Stimulated activated naive CD8-positive, alpha-beta T cell treated with anti-CD3 and anti-CD28 coated beads, Interleukin-15, Interleukin-2, amounts not matched to agents 100 ng/mL and 50 ng/mL, for 24 hours (primary cell): ENCODE results near the gene AIG1.

Experiments
- H3K27ac Mint-ChIP-seq: one replicate; pipeline ENCODE4 v1.8.0; 2021; ENCODE audit warnings: mild to moderate bottlenecking, mixed read lengths
- H3K27me3 Mint-ChIP-seq: one replicate; pipeline ENCODE4 v1.8.0; 2021; ENCODE audit warnings: mixed read lengths
- H3K36me3 Mint-ChIP-seq: one replicate; pipeline ENCODE4 v1.8.0; 2021; ENCODE audit warnings: low read depth, mixed read lengths
- H3K4me1 Mint-ChIP-seq: one replicate; pipeline ENCODE4 v1.8.0; 2021; ENCODE audit warnings: low read depth, mixed read lengths
- H3K4me3 Mint-ChIP-seq: one replicate; pipeline ENCODE4 v1.8.0; 2021; ENCODE audit warnings: mild to moderate bottlenecking, mixed read lengths
- H3K9me3 Mint-ChIP-seq: one replicate; pipeline ENCODE4 v1.8.0; 2021; ENCODE audit warnings: mixed read lengths

Gene AIG1

DNA sequence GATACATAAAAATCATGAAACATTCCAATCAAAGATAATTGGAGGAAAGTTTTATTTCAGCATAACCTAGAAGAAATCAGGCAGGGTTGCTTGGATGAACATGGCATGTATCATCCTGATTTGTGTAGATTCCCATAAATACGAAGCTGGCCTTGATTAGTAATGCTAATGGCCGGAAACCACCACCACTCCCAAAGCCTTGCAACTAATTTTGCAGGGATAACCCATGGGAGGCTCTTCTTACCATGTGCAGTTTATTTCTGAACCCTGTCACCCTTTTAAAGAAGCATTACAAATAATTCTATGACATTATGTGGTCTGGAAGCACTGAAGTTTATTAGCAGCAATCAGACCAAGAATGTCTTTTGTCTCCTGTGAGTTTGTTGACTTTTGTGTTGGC is 80.8 kb downstream of the AIG1 start:
- Mint-ChIP-seq H3K36me3 (peaks cover 49% of the 10 kb centered on the region), H3K27ac (no peak overlapping the region), H3K4me3 (no peak overlapping the region), H3K4me1 (peaks cover 38% of the 10 kb centered on the region), H3K27me3 (no peaks in the 10 kb centered on the region), H3K9me3 (peaks cover 28% of the 10 kb centered on the region)

DNA sequence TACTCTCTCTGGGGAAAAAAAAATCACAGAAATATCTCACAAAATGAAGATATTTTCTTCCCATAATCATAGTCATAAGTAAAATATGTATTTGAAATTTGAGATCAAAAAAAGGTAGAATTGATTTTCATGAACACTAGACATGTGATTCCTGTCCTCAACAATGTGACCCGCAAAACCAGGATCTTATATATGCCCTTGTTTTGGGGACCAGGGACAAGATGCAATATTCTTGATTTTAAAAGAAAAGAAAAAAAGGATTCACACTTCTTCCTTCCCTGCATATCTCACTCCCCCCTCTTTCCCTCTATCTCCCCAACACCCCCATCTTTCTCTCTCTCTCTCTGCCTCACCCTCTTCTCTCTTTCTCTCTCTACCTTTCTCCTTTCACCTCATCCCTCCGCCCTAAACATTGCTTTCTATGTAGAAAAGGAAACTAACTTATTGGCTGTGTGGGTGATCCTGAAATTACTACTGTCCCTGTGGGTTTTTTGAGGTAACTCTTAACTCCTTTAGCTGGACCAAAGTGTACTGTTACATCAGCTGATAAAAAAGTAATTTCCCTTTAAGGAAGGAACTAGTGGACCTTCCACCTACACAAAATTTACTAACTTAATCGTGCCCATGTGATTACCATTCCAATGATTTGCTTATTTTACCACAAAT is 85.6 kb downstream of the AIG1 start:
- no peaks in the 10 kb centered on the region for H3K27me3 Mint-ChIP-seq
- H3K36me3 Mint-ChIP-seq: peaks cover 11% of the 10 kb centered on the region
- no peaks in the 10 kb centered on the region for H3K4me1 Mint-ChIP-seq
- H3K27ac Mint-ChIP-seq: no peak overlapping the region
- H3K9me3 Mint-ChIP-seq: peaks cover 7% of the 10 kb centered on the region
- no peak overlapping the region for H3K4me3 Mint-ChIP-seq

DNA sequence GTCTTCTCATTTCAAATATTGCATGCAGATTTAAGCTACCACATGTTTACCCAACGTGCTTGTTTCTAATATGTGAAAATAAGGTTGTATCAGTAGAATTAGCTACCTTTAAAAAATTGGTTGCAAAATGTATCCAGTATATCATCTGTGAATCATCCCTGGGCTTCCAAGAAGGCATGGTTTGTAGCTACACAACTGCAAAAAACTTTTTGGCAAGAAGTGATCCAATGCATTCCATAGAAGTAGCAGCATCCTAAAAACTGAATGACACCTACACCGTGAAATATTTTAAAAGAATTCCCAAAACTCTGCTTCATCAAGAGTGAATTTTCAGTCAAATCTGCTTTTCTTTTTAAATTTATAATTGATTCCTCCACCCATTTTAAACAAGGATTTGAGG is 89.1 kb downstream of the AIG1 start:
- H3K27me3 Mint-ChIP-seq: no peaks in the 10 kb centered on the region
- peaks cover 7% of the 10 kb centered on the region for H3K9me3 Mint-ChIP-seq
- no peak overlapping the region for H3K4me3 Mint-ChIP-seq
- H3K27ac Mint-ChIP-seq: no peak overlapping the region
- no peaks in the 10 kb centered on the region for H3K4me1 Mint-ChIP-seq
- H3K36me3 Mint-ChIP-seq: peaks cover 11% of the 10 kb centered on the region

DNA sequence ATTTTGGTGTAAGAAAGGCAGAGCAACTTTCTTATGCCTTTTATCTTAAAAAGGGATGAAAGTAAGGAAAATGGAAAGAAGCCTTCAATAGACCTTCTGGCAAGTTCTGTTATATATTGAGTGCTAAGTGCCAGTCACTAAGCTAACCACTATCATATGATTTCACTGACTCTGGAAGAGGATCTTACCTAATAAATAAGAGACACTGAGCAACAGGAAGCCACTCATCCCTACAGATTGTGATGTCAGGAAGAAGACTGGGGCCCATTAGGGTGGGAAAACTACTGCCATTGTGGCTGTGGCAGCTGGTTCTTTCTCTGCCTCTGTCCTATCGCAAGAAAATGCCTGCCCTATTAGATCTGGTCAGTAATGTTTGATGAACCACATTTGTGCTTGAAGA is 89.6 kb downstream of the AIG1 start:
- no peaks in the 10 kb centered on the region for H3K4me1 Mint-ChIP-seq
- no peaks in the 10 kb centered on the region for H3K27me3 Mint-ChIP-seq
- no peak overlapping the region for H3K4me3 Mint-ChIP-seq
- H3K27ac Mint-ChIP-seq: no peak overlapping the region
- peaks cover 7% of the 10 kb centered on the region for H3K9me3 Mint-ChIP-seq
- peaks cover 11% of the 10 kb centered on the region for H3K36me3 Mint-ChIP-seq

DNA sequence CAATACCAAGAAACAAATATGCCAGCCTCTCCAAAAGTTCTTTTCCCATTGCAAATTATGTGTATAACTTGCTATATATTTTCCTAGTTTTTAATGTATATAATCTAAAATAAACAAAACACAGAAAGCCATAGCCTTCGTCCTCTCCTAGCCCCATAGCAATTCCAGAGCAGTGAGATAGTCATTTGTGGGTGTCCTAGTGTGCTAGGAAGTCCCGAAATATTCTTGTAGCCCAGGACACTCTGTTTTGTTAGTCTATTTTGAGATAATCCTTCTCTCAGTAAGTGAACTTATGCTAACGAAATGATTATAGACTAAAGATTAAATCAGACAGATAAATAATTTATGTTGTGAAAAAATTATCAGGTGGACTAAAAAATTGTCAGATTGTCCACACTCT is 90.7 kb downstream of the AIG1 start:
- Mint-ChIP-seq H3K27ac (no peak overlapping the region), H3K4me1 (no peaks in the 10 kb centered on the region), H3K27me3 (no peaks in the 10 kb centered on the region), H3K4me3 (no peak overlapping the region), H3K36me3 (peaks cover 11% of the 10 kb centered on the region), H3K9me3 (peaks cover 7% of the 10 kb centered on the region)

DNA sequence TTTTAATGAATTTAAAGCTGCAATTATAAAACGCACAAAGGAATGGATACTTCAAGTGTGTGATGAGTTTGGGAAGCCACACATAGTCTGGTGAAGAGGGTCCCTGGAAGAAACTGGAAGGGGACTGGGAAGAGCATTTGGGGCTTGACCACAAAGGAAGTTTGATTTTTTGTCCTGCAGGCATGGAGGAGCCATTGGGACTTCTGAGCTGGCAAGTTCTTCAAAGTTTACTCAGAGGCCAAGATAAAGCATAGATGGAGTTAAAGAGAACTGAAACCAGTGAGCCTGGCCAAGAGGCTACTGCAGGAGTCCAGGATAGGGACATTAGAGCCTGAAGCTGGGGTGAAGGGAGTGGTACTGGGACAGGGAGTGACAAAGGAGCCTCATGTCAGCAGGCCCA is 95.0 kb downstream of the AIG1 start:
- Mint-ChIP-seq H3K36me3 (peaks cover 4% of the 10 kb centered on the region), H3K4me1 (peaks cover 4% of the 10 kb centered on the region), H3K9me3 (peaks cover 5% of the 10 kb centered on the region), H3K27ac (no peak overlapping the region), H3K4me3 (no peak overlapping the region), H3K27me3 (no peaks in the 10 kb centered on the region)

DNA sequence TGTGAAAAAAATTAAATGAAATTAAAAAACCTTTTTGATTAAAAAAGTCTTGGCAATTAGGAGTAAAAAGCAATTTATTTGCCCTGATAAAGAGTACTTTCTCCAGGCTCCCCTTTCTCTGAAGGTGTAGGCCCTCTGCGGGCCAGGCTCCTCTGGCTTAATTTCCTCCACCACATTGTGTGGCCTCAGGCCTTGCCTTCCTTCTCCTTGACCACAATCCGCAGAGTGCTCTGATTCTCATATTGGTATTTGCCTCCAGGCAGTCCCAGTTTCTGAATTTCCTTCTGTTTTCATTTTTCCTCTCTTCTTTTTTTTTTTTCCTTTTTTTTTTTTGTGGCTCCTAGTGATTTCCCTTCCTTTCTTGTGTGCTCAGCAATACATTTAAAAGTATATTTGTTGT is 96.4 kb downstream of the AIG1 start:
- H3K4me1 Mint-ChIP-seq: peaks cover 4% of the 10 kb centered on the region
- H3K27me3 Mint-ChIP-seq: no peaks in the 10 kb centered on the region
- no peak overlapping the region for H3K27ac Mint-ChIP-seq
- H3K9me3 Mint-ChIP-seq: no peaks in the 10 kb centered on the region
- no peak overlapping the region for H3K4me3 Mint-ChIP-seq
- H3K36me3 Mint-ChIP-seq: peaks cover 4% of the 10 kb centered on the region

DNA sequence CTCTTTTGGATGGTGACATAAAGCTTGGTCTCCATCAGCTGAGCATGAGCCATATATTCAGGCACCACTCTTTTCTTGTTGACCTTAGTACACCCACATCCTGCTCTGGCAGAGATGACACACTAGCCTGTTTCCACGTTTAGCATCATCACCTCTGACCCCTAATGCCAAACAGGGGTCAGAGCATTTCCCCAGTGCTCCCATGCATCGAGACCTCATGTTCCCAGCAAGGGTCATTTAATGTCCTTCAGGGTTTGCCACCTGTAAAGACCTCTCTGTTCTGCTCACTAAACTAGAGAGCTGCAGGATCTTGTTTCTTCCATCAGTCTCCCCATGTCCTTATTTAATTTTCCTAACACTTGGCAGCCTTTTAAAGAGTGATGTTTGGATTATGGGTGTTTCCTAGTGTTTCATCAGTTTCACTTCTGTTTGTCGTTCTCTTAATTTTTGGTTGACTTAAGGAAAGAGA is 97.5 kb downstream of the AIG1 start:
- H3K4me3 Mint-ChIP-seq: no peak overlapping the region
- no peaks in the 10 kb centered on the region for H3K27me3 Mint-ChIP-seq
- no peaks in the 10 kb centered on the region for H3K9me3 Mint-ChIP-seq
- H3K27ac Mint-ChIP-seq: peak overlapping the region; percentile 14
- H3K4me1 Mint-ChIP-seq: peaks cover 4% of the 10 kb centered on the region
- no peaks in the 10 kb centered on the region for H3K36me3 Mint-ChIP-seq

DNA sequence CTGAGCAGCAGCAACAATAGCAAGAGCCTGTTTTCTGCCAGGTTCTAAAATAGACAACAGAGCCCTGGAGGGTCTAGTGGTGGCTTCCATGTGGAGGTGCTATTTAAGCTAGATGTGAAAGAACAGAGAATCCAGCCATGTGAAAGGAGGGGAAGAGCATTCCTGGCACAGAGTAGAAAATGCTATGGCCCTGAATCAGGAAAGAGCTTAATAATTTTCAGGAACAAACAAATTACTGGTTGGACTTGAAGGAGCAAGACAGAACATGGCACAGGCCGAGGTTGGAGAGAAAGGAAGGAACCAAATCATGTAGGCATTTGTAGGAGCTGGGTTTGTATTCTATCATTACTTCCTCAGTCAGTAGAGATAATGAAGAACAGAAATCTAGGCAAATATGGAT is 98.3 kb downstream of the AIG1 start:
- Mint-ChIP-seq H3K27me3 (no peaks in the 10 kb centered on the region), H3K4me1 (peaks cover 4% of the 10 kb centered on the region), H3K27ac (no peak overlapping the region), H3K4me3 (no peak overlapping the region), H3K9me3 (no peaks in the 10 kb centered on the region), H3K36me3 (no peaks in the 10 kb centered on the region)

DNA sequence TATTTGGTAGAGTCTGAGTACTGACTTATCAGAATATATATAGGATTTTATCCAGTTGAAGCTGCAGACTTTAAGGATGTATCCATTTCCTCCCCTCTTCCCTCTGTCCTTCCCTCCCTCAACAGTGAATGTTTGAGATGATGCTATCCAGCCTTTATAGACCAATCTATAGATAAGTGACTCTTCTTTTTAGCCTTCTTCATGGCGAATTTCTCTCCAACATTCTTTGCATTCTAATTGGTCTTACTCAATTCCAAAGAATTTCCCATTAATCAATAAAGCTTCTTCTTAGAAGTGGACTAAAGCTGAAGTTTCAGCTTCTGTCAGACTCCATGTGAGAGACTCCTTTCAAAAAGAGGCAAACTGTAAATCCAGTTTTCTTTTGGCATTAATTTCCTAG is 99.3 kb downstream of the AIG1 start:
- peaks cover 4% of the 10 kb centered on the region for H3K4me1 Mint-ChIP-seq
- no peaks in the 10 kb centered on the region for H3K36me3 Mint-ChIP-seq
- no peak overlapping the region for H3K27ac Mint-ChIP-seq
- no peaks in the 10 kb centered on the region for H3K27me3 Mint-ChIP-seq
- no peak overlapping the region for H3K4me3 Mint-ChIP-seq
- no peaks in the 10 kb centered on the region for H3K9me3 Mint-ChIP-seq

DNA sequence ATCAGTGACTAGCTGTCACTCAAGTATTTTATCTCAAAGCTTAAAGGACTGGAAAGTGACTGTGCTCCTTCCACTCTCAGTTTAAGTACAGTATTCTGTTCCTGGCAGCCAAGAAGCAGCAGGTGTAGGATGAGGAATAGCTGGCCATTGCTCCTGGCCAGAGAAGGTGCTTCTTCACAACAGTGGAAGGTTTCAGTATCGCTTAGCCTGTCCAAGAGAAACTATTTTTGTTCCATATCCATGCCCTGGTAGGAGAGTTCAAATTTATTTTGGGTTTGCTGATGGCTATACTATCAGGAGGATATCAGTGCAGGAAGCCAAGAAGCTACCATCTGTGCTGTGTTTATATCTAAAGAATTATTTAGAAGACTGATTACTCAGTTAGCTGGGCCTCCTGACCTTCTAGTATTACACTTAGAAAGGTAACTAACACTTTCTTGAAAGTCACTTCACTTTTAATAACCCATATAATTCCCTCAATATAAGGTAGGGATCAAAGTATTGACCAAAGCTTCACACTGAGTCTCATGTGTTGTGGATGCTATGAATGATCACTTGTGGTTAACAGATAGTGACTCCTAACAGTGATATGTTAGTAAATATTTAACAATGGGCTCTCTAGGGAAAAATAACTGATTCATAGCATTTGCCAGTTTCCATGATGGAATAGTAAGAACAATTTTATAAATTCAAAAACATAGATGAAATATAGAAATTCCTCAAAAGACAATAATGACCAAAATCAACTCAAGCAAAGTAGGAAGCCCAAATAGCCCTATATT is 99.9 kb downstream of the AIG1 start:
- H3K4me3 Mint-ChIP-seq: no peak overlapping the region
- H3K9me3 Mint-ChIP-seq: no peaks in the 10 kb centered on the region
- peaks cover 4% of the 10 kb centered on the region for H3K4me1 Mint-ChIP-seq
- H3K36me3 Mint-ChIP-seq: peaks cover 3% of the 10 kb centered on the region
- H3K27me3 Mint-ChIP-seq: no peaks in the 10 kb centered on the region
- no peak overlapping the region for H3K27ac Mint-ChIP-seq

DNA sequence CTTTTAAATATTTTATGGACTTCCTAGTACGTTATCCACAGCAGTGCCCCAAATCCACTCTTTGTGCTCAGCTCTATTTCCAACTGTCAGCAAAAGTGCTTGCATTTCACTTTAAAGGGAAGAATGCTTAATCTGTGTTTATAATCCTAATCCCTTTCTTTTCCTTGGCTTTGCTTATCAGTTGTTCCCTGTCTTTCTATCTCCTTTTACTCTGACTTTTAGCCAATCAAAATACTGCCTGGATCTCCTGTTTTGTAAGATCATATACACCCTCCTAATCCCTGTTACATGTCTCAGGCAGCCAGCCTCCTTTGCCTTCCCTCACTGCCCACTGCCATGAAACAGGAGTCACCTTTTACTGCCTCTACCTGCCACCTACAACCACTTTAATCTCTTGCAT is 102.9 kb downstream of the AIG1 start:
- no peak overlapping the region for H3K4me3 Mint-ChIP-seq
- no peaks in the 10 kb centered on the region for H3K9me3 Mint-ChIP-seq
- no peaks in the 10 kb centered on the region for H3K4me1 Mint-ChIP-seq
- no peaks in the 10 kb centered on the region for H3K27me3 Mint-ChIP-seq
- peak overlapping the region; percentile 3 for H3K27ac Mint-ChIP-seq
- peaks cover 12% of the 10 kb centered on the region for H3K36me3 Mint-ChIP-seq

DNA sequence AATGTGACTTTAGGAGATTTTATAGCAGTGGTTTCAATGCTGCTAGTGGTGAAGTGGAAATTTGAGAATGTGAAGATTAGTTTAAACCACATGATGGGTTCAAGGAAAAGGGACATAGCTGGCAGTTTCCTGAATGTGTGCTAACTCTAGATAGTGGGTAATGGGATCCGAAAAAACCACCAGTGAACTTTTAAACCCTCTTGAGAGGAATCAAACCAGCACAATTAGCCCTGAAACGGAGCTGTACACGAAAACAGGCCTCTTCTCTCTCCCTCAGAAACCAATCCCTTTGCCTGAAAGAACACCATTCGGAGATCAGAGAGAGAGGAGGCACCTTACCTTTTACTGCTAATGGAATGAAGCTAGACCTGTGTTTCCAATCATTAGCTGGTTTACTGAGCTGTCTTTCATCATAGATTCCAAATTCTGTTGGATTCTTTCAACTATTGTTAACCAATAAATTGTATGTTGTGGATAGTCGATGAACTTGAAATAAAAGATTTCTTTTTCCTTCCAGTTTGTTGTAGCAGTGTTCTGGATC is 103.9 kb downstream of the AIG1 start:
- Mint-ChIP-seq H3K36me3 (peaks cover 12% of the 10 kb centered on the region), H3K9me3 (no peaks in the 10 kb centered on the region), H3K4me1 (no peaks in the 10 kb centered on the region), H3K27ac (no peak overlapping the region), H3K4me3 (no peak overlapping the region), H3K27me3 (no peaks in the 10 kb centered on the region)

DNA sequence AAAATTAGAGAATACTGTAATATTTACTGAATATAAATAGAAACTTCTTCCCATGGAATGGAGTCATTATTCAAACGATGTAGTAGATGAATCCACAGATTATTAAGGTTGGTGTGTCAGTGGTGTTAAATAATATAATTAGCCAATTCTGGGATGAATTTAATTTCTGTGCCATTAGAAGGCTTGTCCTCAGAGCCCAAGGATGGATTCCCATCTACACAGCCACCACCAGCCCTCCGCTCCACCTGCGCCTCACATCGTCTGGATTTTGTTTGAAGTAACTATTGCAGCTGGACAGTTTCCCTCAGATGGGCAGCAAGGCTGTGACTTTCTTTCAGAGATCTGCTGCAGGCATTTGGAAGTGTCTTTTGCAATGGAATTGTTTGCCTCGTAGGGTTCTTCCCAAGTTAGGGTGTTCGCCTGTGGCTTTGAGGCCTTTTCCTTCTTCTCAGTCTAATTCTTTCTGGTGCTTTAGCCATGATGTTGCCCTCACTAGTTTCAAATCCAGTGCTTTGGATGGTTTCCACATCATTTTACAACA is 104.7 kb downstream of the AIG1 start:
- no peak overlapping the region for H3K4me3 Mint-ChIP-seq
- H3K27ac Mint-ChIP-seq: no peak overlapping the region
- H3K9me3 Mint-ChIP-seq: no peaks in the 10 kb centered on the region
- H3K27me3 Mint-ChIP-seq: no peaks in the 10 kb centered on the region
- peaks cover 12% of the 10 kb centered on the region for H3K36me3 Mint-ChIP-seq
- H3K4me1 Mint-ChIP-seq: no peaks in the 10 kb centered on the region

DNA sequence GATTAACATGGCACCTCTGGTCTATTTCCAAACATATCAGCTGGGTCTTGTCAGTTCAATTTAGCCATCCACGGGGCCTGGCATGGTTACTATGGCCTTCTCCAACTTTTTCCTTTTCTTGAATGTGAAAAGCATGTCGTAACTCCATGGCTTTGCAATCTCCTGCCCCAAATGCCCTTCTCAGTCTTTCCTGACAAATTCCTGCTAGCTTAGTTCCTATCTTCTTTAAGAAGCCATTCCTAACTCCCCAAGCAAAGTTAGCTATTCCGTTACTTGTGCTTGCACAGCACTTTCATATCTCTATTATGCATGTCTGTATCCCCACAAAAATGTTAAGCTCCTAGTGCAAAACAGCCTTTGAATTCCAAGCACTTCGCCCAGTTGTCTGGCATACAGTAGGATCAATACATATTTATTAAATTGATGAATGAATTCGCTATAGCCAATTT is 105.6 kb downstream of the AIG1 start:
- Mint-ChIP-seq H3K27me3 (no peaks in the 10 kb centered on the region), H3K36me3 (peaks cover 12% of the 10 kb centered on the region), H3K9me3 (no peaks in the 10 kb centered on the region), H3K4me3 (no peak overlapping the region), H3K27ac (no peak overlapping the region), H3K4me1 (no peaks in the 10 kb centered on the region)
